SK-N-SH treated with all-trans-retinoic acid at 6 μM for 48 hours (cell line): ENCODE results near the gene KLF13.

ENCODE experiments used
- ATAC-seq: fragments of 200-7000 bp; cut with Tn5 transposase; 3 replicates; pipeline ENCODE4 v1.9.1; 2020; ENCODE audit warnings: mild to moderate bottlenecking, moderate library complexity
- ARNTL ChIP-seq: fragments of 450-650 bp; formaldehyde crosslinking; IDR thresholded peaks from 2 replicates; pipeline ENCODE4 v1.5.0; 2020; ENCODE audit warnings: low read depth, mild to moderate bottlenecking, moderate library complexity, borderline replicate concordance
- BACH2 ChIP-seq: fragments of 250-450 bp; sonication (Bioruptor Pico); IDR thresholded peaks from 2 replicates; pipeline ENCODE4 v1.9.0; 2021; ENCODE audit warnings: mild to moderate bottlenecking, borderline replicate concordance
- CREB5 ChIP-seq: fragments of 250-450 bp; sonication (Bioruptor Pico); IDR thresholded peaks from 2 replicates; pipeline ENCODE4 v1.5.1; 2020; ENCODE audit warnings: low read depth, mild to moderate bottlenecking, moderate library complexity
- CSDC2 ChIP-seq: fragments of 250-450 bp; sonication (Bioruptor Pico); IDR thresholded peaks from 2 replicates; pipeline ENCODE4 v1.5.0; 2020; ENCODE audit warnings: mild to moderate bottlenecking, moderate library complexity
- ESRRG ChIP-seq: fragments of 250-450 bp; sonication (Bioruptor Pico); IDR thresholded peaks from 2 replicates; pipeline ENCODE4 v1.6.1; 2021; ENCODE audit warnings: mild to moderate bottlenecking
- GLIS3 ChIP-seq: fragments of 250-450 bp; sonication (Bioruptor Pico); IDR thresholded peaks from 2 replicates; pipeline ENCODE4 v1.5.0; 2020; ENCODE audit warnings: mild to moderate bottlenecking, moderate library complexity
- ISL1 ChIP-seq: fragments of 250-450 bp; sonication (Bioruptor Pico); IDR thresholded peaks from 2 replicates; pipeline ENCODE4 v2.1.2; 2022; ENCODE audit warnings: mild to moderate bottlenecking, moderate library complexity
- OSR1 ChIP-seq: fragments of 250-450 bp; sonication (Bioruptor Pico); IDR thresholded peaks from 2 replicates; pipeline ENCODE4 v1.8.0; 2022; ENCODE audit warnings: moderate library complexity, mild to moderate bottlenecking, inconsistent platforms
- PPARA ChIP-seq: fragments of 250-450 bp; sonication (Bioruptor Pico); IDR thresholded peaks from 2 replicates; pipeline ENCODE4 v1.5.0; 2020; ENCODE audit warnings: mild to moderate bottlenecking, borderline replicate concordance
- RARB ChIP-seq: fragments of 250-450 bp; sonication (Bioruptor Pico); IDR thresholded peaks from 2 replicates; pipeline ENCODE4 v1.8.0; 2021; ENCODE audit warnings: mild to moderate bottlenecking, moderate library complexity
- TCF4 ChIP-seq: fragments of 250-450 bp; sonication (Bioruptor Pico); IDR thresholded peaks from 2 replicates; pipeline ENCODE4 v1.8.0; 2021; ENCODE audit warnings: mild to moderate bottlenecking, moderate library complexity, borderline replicate concordance
- TOX ChIP-seq: fragments of 250-450 bp; sonication (Bioruptor Pico); IDR thresholded peaks from 2 replicates; pipeline ENCODE4 v1.8.0; 2021; ENCODE audit warnings: mild to moderate bottlenecking, moderate library complexity, borderline replicate concordance
- ZC3H10 ChIP-seq: fragments of 250-450 bp; sonication (Bioruptor Pico); IDR thresholded peaks from 2 replicates; pipeline ENCODE4 v1.5.1; 2021; ENCODE audit warnings: mild to moderate bottlenecking, moderate library complexity
- ZFP30 ChIP-seq: fragments of 450-650 bp; formaldehyde crosslinking; IDR thresholded peaks from 2 replicates; pipeline ENCODE4 v1.5.0; 2022; ENCODE audit warnings: mild to moderate bottlenecking, moderate library complexity
- ZNF565 ChIP-seq: fragments of 450-650 bp; formaldehyde crosslinking; conservative IDR thresholded peaks from 2 replicates; pipeline ENCODE4 v1.5.0; 2020; ENCODE audit warnings: low read depth, mild to moderate bottlenecking, moderate library complexity
- ZNF70 ChIP-seq: fragments of 450-650 bp; formaldehyde crosslinking; IDR thresholded peaks from 2 replicates; pipeline ENCODE4 v1.5.0; 2020; ENCODE audit warnings: mild to moderate bottlenecking, moderate library complexity
- ZNF8 ChIP-seq: fragments of 450-650 bp; formaldehyde crosslinking; IDR thresholded peaks from 2 replicates; pipeline ENCODE4 v1.5.0; 2020; ENCODE audit warnings: mild to moderate bottlenecking, moderate library complexity
- TF ChIP-seq, protein P1 (sequence below): fragments of 250-450 bp; sonication (Bioruptor Pico); IDR thresholded peaks from 2 replicates; pipeline ENCODE4 v1.5.0; 2020; ENCODE audit warnings: mild to moderate bottlenecking, moderate library complexity
- TF ChIP-seq, protein P2 (sequence below): fragments of 250-450 bp; sonication (Bioruptor Pico); IDR thresholded peaks from 2 replicates; pipeline ENCODE4 v1.5.1; 2021; ENCODE audit warnings: mild to moderate bottlenecking, moderate library complexity
- TF ChIP-seq, protein P3 (sequence below): fragments of 250-450 bp; sonication (Bioruptor Pico); IDR thresholded peaks from 2 replicates; pipeline ENCODE4 v1.8.0; 2021; ENCODE audit warnings: low read depth, mild to moderate bottlenecking, moderate library complexity, borderline replicate concordance
- TF ChIP-seq, protein P4 (sequence below): fragments of 250-450 bp; sonication (Bioruptor Pico); IDR thresholded peaks from 2 replicates; pipeline ENCODE4 v1.8.0; 2020; ENCODE audit warnings: mild to moderate bottlenecking, moderate library complexity, borderline replicate concordance

Gene KLF13

GRCh38 chr15:31373970-31374369 lies 47.3 kb downstream of the KLF13 start (continued):
- TF ChIP-seq, protein P1, sequence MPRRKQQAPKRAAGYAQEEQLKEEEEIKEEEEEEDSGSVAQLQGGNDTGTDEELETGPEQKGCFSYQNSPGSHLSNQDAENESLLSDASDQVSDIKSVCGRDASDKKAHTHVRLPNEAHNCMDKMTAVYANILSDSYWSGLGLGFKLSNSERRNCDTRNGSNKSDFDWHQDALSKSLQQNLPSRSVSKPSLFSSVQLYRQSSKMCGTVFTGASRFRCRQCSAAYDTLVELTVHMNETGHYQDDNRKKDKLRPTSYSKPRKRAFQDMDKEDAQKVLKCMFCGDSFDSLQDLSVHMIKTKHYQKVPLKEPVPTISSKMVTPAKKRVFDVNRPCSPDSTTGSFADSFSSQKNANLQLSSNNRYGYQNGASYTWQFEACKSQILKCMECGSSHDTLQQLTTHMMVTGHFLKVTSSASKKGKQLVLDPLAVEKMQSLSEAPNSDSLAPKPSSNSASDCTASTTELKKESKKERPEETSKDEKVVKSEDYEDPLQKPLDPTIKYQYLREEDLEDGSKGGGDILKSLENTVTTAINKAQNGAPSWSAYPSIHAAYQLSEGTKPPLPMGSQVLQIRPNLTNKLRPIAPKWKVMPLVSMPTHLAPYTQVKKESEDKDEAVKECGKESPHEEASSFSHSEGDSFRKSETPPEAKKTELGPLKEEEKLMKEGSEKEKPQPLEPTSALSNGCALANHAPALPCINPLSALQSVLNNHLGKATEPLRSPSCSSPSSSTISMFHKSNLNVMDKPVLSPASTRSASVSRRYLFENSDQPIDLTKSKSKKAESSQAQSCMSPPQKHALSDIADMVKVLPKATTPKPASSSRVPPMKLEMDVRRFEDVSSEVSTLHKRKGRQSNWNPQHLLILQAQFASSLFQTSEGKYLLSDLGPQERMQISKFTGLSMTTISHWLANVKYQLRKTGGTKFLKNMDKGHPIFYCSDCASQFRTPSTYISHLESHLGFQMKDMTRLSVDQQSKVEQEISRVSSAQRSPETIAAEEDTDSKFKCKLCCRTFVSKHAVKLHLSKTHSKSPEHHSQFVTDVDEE (CRISPR knock-in tag): no peak
- no peak for TF ChIP-seq CSDC2
- no peak for TF ChIP-seq ESRRG (CRISPR knock-in tag)
- TF ChIP-seq PPARA (CRISPR knock-in tag): no peak
- no peak for TF ChIP-seq ISL1 (CRISPR knock-in tag)

DNA sequence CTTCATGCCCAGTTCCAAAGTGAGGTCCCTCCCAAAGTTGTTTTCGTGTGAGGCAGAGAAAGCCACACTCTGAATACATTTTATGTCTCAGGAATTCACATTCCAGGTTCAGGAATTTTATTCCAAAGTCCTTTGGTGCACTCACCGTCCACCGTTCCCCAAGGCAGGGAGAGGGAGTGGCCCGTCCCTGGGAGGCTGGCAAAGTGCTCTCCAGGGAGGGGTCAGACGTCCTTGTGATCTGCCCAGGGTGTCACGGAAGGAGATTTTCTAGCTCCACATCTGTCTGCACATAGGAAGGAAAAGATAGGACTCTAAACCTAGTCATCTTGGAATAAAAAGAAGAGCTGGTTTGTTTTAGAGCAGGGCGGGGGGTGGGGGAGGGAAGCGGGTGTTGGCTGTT lies 47.9 kb downstream of the KLF13 start:
- TF ChIP-seq TCF4 (CRISPR knock-in tag): no peak
- TF ChIP-seq, protein P2, sequence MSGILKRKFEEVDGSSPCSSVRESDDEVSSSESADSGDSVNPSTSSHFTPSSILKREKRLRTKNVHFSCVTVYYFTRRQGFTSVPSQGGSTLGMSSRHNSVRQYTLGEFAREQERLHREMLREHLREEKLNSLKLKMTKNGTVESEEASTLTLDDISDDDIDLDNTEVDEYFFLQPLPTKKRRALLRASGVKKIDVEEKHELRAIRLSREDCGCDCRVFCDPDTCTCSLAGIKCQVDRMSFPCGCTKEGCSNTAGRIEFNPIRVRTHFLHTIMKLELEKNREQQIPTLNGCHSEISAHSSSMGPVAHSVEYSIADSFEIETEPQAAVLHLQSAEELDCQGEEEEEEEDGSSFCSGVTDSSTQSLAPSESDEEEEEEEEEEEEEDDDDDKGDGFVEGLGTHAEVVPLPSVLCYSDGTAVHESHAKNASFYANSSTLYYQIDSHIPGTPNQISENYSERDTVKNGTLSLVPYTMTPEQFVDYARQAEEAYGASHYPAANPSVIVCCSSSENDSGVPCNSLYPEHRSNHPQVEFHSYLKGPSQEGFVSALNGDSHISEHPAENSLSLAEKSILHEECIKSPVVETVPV: no peak
- TF ChIP-seq TOX (CRISPR knock-in tag): no peak
- no peak for TF ChIP-seq RARB
- TF ChIP-seq, all 23 proteins: peak for 0
- no peak for ATAC-seq

GRCh38 chr15:31374986-31375385 lies 48.4 kb downstream of the KLF13 start:
- no peak for ATAC-seq
- TF ChIP-seq ZNF8 (no peak), ISL1 (CRISPR knock-in tag) (no peak), ARNTL (no peak), ZFP30 (CRISPR knock-in tag) (no peak), CREB5 (CRISPR knock-in tag) (no peak), PPARA (CRISPR knock-in tag) (no peak), CSDC2 (no peak), ESRRG (CRISPR knock-in tag) (no peak), OSR1 (no peak), ZC3H10 (CRISPR knock-in tag) (no peak), ZNF565 (CRISPR knock-in tag) (no peak), BACH2 (CRISPR knock-in tag) (no peak), TCF4 (CRISPR knock-in tag) (no peak), GLIS3 (CRISPR knock-in tag) (no peak), RARB (no peak), ZNF70 (no peak)
- TF ChIP-seq, protein P3, sequence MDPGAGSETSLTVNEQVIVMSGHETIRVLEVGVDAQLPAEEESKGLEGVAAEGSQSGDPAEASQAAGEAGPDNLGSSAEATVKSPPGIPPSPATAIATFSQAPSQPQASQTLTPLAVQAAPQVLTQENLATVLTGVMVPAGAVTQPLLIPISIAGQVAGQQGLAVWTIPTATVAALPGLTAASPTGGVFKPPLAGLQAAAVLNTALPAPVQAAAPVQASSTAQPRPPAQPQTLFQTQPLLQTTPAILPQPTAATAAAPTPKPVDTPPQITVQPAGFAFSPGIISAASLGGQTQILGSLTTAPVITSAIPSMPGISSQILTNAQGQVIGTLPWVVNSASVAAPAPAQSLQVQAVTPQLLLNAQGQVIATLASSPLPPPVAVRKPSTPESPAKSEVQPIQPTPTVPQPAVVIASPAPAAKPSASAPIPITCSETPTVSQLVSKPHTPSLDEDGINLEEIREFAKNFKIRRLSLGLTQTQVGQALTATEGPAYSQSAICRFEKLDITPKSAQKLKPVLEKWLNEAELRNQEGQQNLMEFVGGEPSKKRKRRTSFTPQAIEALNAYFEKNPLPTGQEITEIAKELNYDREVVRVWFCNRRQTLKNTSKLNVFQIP (CRISPR knock-in tag): no peak
- TF ChIP-seq, protein P2: no peak
- TF ChIP-seq, protein P1 (CRISPR knock-in tag): no peak
- TF ChIP-seq, protein P4, sequence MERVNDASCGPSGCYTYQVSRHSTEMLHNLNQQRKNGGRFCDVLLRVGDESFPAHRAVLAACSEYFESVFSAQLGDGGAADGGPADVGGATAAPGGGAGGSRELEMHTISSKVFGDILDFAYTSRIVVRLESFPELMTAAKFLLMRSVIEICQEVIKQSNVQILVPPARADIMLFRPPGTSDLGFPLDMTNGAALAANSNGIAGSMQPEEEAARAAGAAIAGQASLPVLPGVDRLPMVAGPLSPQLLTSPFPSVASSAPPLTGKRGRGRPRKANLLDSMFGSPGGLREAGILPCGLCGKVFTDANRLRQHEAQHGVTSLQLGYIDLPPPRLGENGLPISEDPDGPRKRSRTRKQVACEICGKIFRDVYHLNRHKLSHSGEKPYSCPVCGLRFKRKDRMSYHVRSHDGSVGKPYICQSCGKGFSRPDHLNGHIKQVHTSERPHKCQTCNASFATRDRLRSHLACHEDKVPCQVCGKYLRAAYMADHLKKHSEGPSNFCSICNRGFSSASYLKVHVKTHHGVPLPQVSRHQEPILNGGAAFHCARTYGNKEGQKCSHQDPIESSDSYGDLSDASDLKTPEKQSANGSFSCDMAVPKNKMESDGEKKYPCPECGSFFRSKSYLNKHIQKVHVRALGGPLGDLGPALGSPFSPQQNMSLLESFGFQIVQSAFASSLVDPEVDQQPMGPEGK: no peak
